GM19463 (cell line): ENCODE measurements around the gene EBNA1BP2.
"Not testable (repeated sequence)": the region's sequence is repeated elsewhere in the genome, so short reads cannot be mapped to it uniquely, and the experiment has no call there.

Experiments used
- ATAC-seq: cut with Tn5 transposase; IDR thresholded peaks from one replicate; pipeline ENCODE4 v1.9.1; 2021; ENCODE audit warnings: mild to moderate bottlenecking, moderate library complexity; ENCODE audit not compliant: unreplicated experiment

EBNA1BP2 gene

GRCh38 chr1:43174873-43175272 is 2.8 kb upstream of the EBNA1BP2 start:
- no peak for ATAC-seq

GRCh38 chr1:43172527-43172972 is 460 bp upstream of the EBNA1BP2 start:
- peak; percentile 51 for ATAC-seq

- ATAC-seq, result no peak
Observed at GRCh38 chr1:43171312-43171875, 696 bp downstream of the EBNA1BP2 start.

- no peak for ATAC-seq
Observed at GRCh38 chr1:43165765-43166164, 6.3 kb downstream of the EBNA1BP2 start.

DNA sequence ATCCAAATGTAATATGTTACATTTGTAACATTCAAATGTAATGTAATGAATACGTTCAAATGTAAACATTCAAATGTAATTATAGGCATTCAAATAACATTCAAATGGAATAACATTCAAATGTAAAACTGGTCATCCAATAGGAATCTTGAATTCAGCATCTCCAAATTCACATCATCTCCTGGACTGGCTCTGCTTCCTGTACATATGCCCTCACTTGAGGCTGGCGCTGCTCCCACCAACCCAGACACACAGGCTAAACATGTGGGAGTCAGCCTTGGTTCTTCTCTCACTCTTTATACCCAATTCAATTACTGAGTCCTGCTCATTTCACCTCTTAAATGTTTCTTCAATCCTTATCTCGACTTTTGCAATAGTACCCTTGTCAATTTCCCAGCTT is 6.9 kb downstream of the EBNA1BP2 start:
- no peak for ATAC-seq

DNA sequence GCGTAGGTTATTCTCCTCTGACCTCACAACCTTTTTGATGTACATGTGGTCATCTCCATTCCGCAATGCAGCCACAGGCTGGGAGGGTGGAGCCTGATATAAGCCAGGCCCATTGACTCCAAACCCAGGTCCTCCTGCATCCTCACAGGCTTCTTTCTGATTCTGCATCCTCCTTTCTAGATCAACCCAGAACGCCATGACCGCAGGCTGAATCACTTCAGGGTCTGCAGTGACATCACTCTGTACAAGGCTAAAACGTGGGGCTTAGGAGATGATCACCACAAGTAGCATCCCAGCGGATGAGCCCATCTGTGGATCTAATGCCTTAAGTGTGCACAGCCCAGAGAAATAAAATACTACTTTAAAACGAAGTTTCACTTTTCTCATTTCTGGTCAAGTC is 16.1 kb downstream of the EBNA1BP2 start:
- ATAC-seq, result no peak

DNA sequence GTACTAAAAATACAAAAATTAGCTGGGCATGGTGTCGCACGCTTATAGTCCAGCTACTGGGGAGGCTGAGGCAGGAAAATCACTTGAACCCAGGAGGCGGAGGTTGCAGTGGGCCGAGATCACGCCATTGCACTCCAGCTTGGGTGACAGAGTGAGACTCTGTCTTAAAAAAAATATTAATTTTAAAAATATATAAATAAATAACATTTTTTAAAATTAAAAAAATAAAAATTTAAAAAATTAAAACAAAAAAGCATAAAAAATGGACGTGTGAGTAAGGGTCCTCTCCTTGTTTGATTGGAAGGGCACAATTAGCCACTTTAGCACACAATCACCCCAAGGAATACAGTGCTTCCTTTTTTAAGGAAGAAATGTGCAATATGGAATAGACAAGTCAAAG is 18.6 kb downstream of the EBNA1BP2 start:
- no peak for ATAC-seq

DNA sequence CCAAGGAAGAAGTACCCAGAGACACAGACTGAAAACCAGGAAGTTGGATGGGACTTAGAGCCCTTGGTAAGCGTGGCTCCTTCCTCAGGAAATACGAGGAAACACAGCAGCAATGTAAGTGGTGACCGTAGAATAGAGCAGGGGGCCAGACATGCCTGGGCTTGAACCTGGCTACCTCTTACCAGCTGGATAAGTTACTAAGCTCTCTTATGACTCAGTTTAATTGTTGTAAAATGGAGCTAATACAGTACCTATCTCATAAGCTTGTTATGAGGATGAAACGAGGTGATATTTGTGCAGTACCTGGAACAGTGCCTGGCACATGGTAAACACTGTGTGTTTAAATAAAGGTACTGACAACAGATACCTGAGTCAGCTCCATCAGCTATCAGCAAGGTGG is 19.2 kb downstream of the EBNA1BP2 start:
- no peak for ATAC-seq

GRCh38 chr1:43149889-43150288 is 22.2 kb downstream of the EBNA1BP2 start:
- no peak for ATAC-seq

- no peak for ATAC-seq
Observed at GRCh38 chr1:43147625-43148327, 24.3 kb downstream of the EBNA1BP2 start.

- ATAC-seq, result no peak
Observed at GRCh38 chr1:43144237-43144636, 27.9 kb downstream of the EBNA1BP2 start.

DNA sequence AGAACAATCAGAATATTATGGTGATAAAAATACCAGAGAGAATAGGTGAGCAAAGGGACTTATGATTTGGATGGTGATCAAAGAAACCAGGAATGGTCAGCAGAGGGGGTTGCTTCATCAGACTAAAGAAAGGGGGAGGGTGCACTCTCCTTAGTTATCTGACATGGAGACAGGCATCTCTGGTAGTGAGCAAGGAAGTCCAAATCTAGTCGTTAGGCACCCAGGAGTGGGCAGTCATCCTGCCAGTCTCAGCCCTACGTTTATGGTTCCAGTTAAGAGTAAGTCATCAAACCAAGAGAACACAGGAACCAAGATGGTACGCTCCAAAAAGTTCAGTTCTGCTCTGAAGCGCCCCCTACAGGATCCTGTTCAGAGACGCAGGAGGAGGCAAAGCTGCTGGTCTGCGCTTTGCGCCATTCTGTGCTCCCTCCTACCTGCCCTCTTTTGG is 28.6 kb downstream of the EBNA1BP2 start:
- ATAC-seq, result no peak

GRCh38 chr1:43140583-43140982 is 31.5 kb downstream of the EBNA1BP2 start:
- ATAC-seq, result no peak

DNA sequence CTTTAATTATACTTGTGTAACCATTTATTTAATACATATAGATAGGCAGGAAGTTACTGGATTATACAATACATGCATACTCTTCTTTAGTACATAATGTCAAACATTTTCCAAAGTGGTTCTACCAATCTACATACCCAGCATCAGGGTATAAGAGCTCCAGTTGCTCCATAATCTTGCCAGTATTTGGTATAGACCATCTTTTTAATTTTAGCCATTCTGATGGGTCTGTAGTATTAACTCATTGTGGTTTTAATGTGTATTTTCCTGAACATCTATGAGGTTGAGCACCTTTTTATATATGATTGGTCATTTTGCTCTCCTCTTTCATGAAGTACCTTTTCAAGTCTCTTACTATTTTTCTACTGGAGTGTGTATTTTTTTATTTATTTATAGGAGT is 32.1 kb downstream of the EBNA1BP2 start:
- ATAC-seq, result no peak

GRCh38 chr1:43139295-43139694 is 32.8 kb downstream of the EBNA1BP2 start:
- not testable (repeated sequence) for ATAC-seq

DNA sequence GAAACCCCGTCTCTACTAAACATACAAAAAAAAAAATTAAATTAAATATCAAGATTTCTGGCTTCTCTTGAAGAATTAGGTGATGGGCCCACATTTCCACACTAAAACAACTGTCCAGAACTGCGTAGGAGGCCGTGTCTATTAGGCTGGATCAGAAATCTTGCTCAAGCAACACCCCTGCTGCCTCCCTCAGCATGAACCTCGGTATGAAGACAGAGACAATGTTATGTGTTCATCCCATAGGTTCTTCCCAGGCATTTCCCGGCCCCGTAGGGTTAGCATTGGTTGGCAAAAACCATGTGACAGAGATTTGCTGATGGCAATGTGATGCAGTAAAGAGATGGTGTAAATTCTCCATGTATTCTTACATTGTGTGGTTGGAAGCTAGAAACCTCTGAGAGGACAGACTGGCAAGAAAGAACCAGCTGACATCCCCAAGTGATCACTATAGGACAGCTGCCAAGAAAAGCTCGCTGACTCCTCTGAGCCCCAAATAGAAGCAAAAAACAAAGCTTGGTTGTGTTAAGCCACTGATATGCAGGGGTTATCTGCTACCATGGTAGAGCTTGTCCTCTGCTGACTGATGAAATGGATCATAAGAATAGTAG is 34.5 kb downstream of the EBNA1BP2 start:
- ATAC-seq, result no peak

- ATAC-seq, result no peak
Observed at GRCh38 chr1:43135857-43136781, 36.0 kb downstream of the EBNA1BP2 start.

GRCh38 chr1:43134640-43135039 is 37.5 kb downstream of the EBNA1BP2 start:
- no peak for ATAC-seq

- no peak for ATAC-seq
Observed at GRCh38 chr1:43134068-43134467, 38.0 kb downstream of the EBNA1BP2 start.

DNA sequence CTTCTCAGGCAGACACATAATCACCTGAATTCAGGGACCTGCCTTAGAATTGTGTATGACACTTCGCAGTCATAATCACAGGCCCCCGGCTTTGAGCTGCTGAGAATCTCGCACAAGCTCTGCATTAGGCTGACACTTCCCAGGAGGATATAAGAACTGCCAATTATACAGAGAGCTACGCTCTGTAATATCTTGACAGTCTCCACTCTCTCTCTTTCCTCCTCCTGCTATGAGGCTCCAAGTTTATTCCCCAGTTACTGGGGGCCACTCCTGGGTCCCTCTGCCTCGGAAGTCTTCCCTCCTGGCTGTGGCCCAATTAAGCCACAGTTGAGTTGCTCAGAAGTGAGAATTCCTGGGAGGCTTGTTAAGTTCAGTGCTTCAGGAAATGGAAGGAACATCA is 42.7 kb downstream of the EBNA1BP2 start:
- ATAC-seq, result no peak

GRCh38 chr1:43128816-43129215 is 43.3 kb downstream of the EBNA1BP2 start:
- no peak for ATAC-seq
